ENCODE data around the gene ST3GAL5. TPM values are rescaled to one million over a fixed set of nuclear protein-coding genes. Genes with fewer than 3 reads are reported as not detected.
A peak's percentile ranks its signal among the peaks of the same experiment; 100 is the strongest.

ST3GAL5 gene
- total and polyA plus RNA-seq, 2 experiments from 2014 or later, result 3.2 to 7.9 TPM

GRCh38 chr2:85889627-85890281 is 964 bp upstream of the ST3GAL5 start:
- no peaks in the 10 kb centered on the region for H3K36me3 Mint-ChIP-seq (ENCODE audit: low read depth)
- TF ChIP-seq ZNF114 (CRISPR knock-in tag; IDR thresholded peaks at IDR 0.05) (no peak), ZNF331 (CRISPR knock-in tag; IDR thresholded peaks at IDR 0.05; ENCODE audit: low read depth) (no peak), EZH2phosphoT487 (IDR thresholded peaks at IDR 0.05; ENCODE audit: unreplicated experiment) (no peak), REST (IDR thresholded peaks at IDR 0.05; ENCODE audit: unreplicated experiment) (no peak), JUNB (IDR thresholded peaks at IDR 0.05; ENCODE audit: unreplicated experiment) (no peak), ETS1 (IDR thresholded peaks at IDR 0.05) (no peak), CTCF (conservative IDR thresholded peaks at IDR 0.05; ENCODE audit: low read depth in 2 of 2) (no peak), STAT1 (IDR thresholded peaks at IDR 0.05; ENCODE audit: unreplicated experiment) (no peak), ZNF462 (CRISPR knock-in tag; IDR thresholded peaks at IDR 0.05) (no peak), EZH2 (IDR thresholded peaks at IDR 0.05; ENCODE audit: low read depth, unreplicated experiment) (no peak), POLR2AphosphoS5 (IDR thresholded peaks at IDR 0.05; ENCODE audit: low read depth) (no peak), NANOG (IDR thresholded peaks at IDR 0.05; ENCODE audit: borderline replicate concordance) (no peak)
- H3K4me1 ChIP-seq (ENCODE audit: insufficient read depth), result no peaks in the 10 kb centered on the region; the same call in 1 of the 2 replicates
- peaks cover 6% of the 10 kb centered on the region; the same call in 1 of the 2 replicates for H4K20me1 ChIP-seq (replicated peaks; ENCODE audit: insufficient read depth)
- DNase-seq (ENCODE audit: low spot score), result no peak
- peaks cover 22% of the 10 kb centered on the region for H3K27me3 Mint-ChIP-seq (ENCODE audit: insufficient read depth, low read depth, poor library complexity)
- H3K4me1 Mint-ChIP-seq, result peaks cover 25% of the 10 kb centered on the region
- H3K4me3 Mint-ChIP-seq, result peak overlapping the region; percentile 92
- no peak for ATAC-seq
- H3F3A ChIP-seq (replicated peaks; ENCODE audit: low read depth), result no peaks in the 10 kb centered on the region
- H3K9me3 Mint-ChIP-seq, result no peaks in the 10 kb centered on the region
- no peak overlapping the region for H3K27ac ChIP-seq (ENCODE audit: low read depth)
- peaks cover 30% of the 10 kb centered on the region for H3K27me3 ChIP-seq (ENCODE audit: insufficient read depth)
- H3K27ac Mint-ChIP-seq, result no peak overlapping the region
- no peaks in the 10 kb centered on the region for H3K9me2 ChIP-seq (ENCODE audit: insufficient read depth)
- H3K4me2 ChIP-seq, result peak overlapping the region; percentile 99
- H3K79me2 ChIP-seq (replicated peaks; ENCODE audit: insufficient read depth), result 0 out of 2 replicates have a peak, but pooled peaks cover 3% of the 10 kb centered on the region
- peak overlapping the region; percentile 75 for H3K4me3 ChIP-seq
- H3K36me3 ChIP-seq (ENCODE audit: insufficient read depth), result no peaks in the 10 kb centered on the region
- peak overlapping the region; percentile 98 for H2AFZ ChIP-seq

Measured in GM23338 (cell line).